NB4 (cell line): ENCODE measurements around the gene FBXO4.

Experiments
- CTCF ChIP-seq: IDR thresholded peaks from one replicate; pipeline ENCODE4 v1.5.1; 2012; ENCODE audit warnings: low read depth, low read length
- POLR2A ChIP-seq: IDR thresholded peaks from 2 replicates; pipeline ENCODE4 v1.6.1; 2011; ENCODE audit warnings: mild to moderate bottlenecking; ENCODE audit not compliant: insufficient read length; ENCODE audit errors: extremely low read depth

- TF ChIP-seq CTCF: no peak
- TF ChIP-seq POLR2A: no peak
Measured at GRCh38 chr5:41925555-41925951, 472 bp downstream of the FBXO4 start.
